Parathyroid adenoma (tissue), 2 donors: ENCODE results near the gene TMEM106A.
A peak's percentile ranks its signal among the peaks of the same experiment; 100 is the strongest.

ENCODE experiments used
- H2AFZ ChIP-seq: fragments of 300-600 bp; sonication (generic); one replicate; pipeline ENCODE4 v1.7.0; 2017; ENCODE audit warnings: antibody characterized with exemption, mild to moderate bottlenecking
- H3K27ac ChIP-seq: fragments of 300-600 bp; sonication (generic); one replicate; pipeline ENCODE4 v1.7.0; 2017
- H3K27me3 ChIP-seq: fragments of 300-600 bp; sonication (generic); one replicate; pipeline ENCODE4 v1.7.0; 2017; ENCODE audit warnings: low read length; ENCODE audit not compliant: control insufficient read depth, insufficient read depth
- H3K36me3 ChIP-seq: fragments of 300-600 bp; sonication (generic); one replicate; pipeline ENCODE4 v1.7.0; 2017; ENCODE audit warnings: low read length; ENCODE audit not compliant: control insufficient read depth, insufficient read depth
- H3K4me1 ChIP-seq: fragments of 300-600 bp; sonication (generic); one replicate; pipeline ENCODE4 v1.7.0; 2017; ENCODE audit warnings: control low read depth
- H3K4me2 ChIP-seq: fragments of 300-600 bp; sonication (generic); one replicate; pipeline ENCODE4 v1.7.0; 2017; ENCODE audit warnings: low read length
- H3K4me3 ChIP-seq: fragments of 300-600 bp; sonication (generic); one replicate; pipeline ENCODE4 v1.7.0; 2017; ENCODE audit warnings: low read depth, low read length
- H3K79me2 ChIP-seq: fragments of 300-600 bp; sonication (generic); one replicate; pipeline ENCODE4 v1.7.0; 2017; ENCODE audit warnings: control low read depth
- H3K9ac ChIP-seq: fragments of 300-600 bp; sonication (generic); one replicate; pipeline ENCODE4 v1.7.0; 2017; ENCODE audit warnings: mild to moderate bottlenecking
- H3K9me3 ChIP-seq: fragments of 300-600 bp; sonication (generic); one replicate; pipeline ENCODE4 v1.7.0; 2017; ENCODE audit warnings: low read length; ENCODE audit not compliant: control insufficient read depth
- CTCF ChIP-seq: fragments of 300-600 bp; sonication (generic); IDR thresholded peaks from one replicate; pipeline ENCODE4 v1.7.0; 2017; ENCODE audit warnings: antibody characterized with exemption, mild to moderate bottlenecking
- donor health status: primary hyperparathyroidism.

The TMEM106A gene

GRCh38 chr17:43170766-43171585 lies 40.7 kb upstream of the TMEM106A start, which contains the start of gene NBR1:
NBR1 (plus strand) TSS chr17:43171214; CDS start chr17:43175800, 4,586 bp downstream.
- Histone ChIP-seq H3K4me1 (peaks cover 17% of the 10 kb centered on the region), H3K27ac (peak within 1 kb of the TSS; percentile 87), H2AFZ (peak within 1 kb of the TSS; percentile 65)

GRCh38 chr17:43171586-43172487 lies 39.8 kb upstream of the TMEM106A start:
- H3K36me3 ChIP-seq, result no peaks in the 10 kb centered on the region
- peak overlapping the region; percentile 16 for H3K9ac ChIP-seq
- peak overlapping the region; percentile 87 for H3K27ac ChIP-seq
- H3K27me3 ChIP-seq, result no peaks in the 10 kb centered on the region
- H3K9me3 ChIP-seq, result no peaks in the 10 kb centered on the region
- H2AFZ ChIP-seq, result peak overlapping the region; percentile 65
- H3K4me2 ChIP-seq, result peak overlapping the region; percentile 93
- H3K4me3 ChIP-seq, result peak overlapping the region; percentile 94
- peaks cover 19% of the 10 kb centered on the region for H3K4me1 ChIP-seq
- peaks cover 27% of the 10 kb centered on the region for H3K79me2 ChIP-seq
- TF ChIP-seq CTCF, result peak; percentile 29

More at GRCh38 chr17:43170766-43171585, 40.7 kb upstream of the TMEM106A start, which contains the start of gene NBR1:
- Histone ChIP-seq H3K9ac (peak within 1 kb of the TSS; percentile 30), H3K36me3 (no peaks in the 10 kb centered on the region), H3K4me2 (peak within 1 kb of the TSS; percentile 93), H3K4me3 (peak within 1 kb of the TSS; percentile 94), H3K27me3 (no peaks in the 10 kb centered on the region), H3K9me3 (no peaks in the 10 kb centered on the region), H3K79me2 (peaks cover 25% of the 10 kb centered on the region)
- TF ChIP-seq CTCF, result peak; percentile 29

- Histone ChIP-seq H3K9me3 (no peaks in the 10 kb centered on the region), H3K9ac (no peak overlapping the region), H3K4me3 (no peak overlapping the region), H3K27ac (no peak overlapping the region), H3K4me1 (peaks cover 19% of the 10 kb centered on the region), H3K36me3 (no peaks in the 10 kb centered on the region), H3K79me2 (peaks cover 56% of the 10 kb centered on the region), H3K27me3 (no peaks in the 10 kb centered on the region), H2AFZ (no peak overlapping the region), H3K4me2 (no peak overlapping the region)
- TF ChIP-seq CTCF, result no peak
Measured at GRCh38 chr17:43175213-43176118, 36.2 kb upstream of the TMEM106A start.

GRCh38 chr17:43176119-43176570 lies 35.5 kb upstream of the TMEM106A start:
- Histone ChIP-seq H3K79me2 (peaks cover 56% of the 10 kb centered on the region), H3K4me1 (peaks cover 19% of the 10 kb centered on the region), H3K4me3 (no peak overlapping the region), H3K4me2 (no peak overlapping the region), H3K27ac (no peak overlapping the region), H3K36me3 (no peaks in the 10 kb centered on the region), H2AFZ (no peak overlapping the region), H3K9me3 (no peaks in the 10 kb centered on the region), H3K9ac (no peak overlapping the region), H3K27me3 (no peaks in the 10 kb centered on the region)
- TF ChIP-seq CTCF, result no peak
